HepG2 (cell line): Measurements from ENCODE around the gene NRBP1.

Source experiments
- PRPF4 ChIP-seq: fragments of 200-400 bp; formaldehyde crosslinking; IDR thresholded peaks from 2 replicates; pipeline ENCODE4 v1.6.1; 2016; ENCODE audit warnings: low read length, low read depth; ENCODE audit not compliant: poor library complexity, severe bottlenecking
- TF ChIP-seq, protein P1 (sequence below): sonication (generic); formaldehyde crosslinking; IDR thresholded peaks from 2 replicates; pipeline ENCODE4 v1.8.1; 2023; ENCODE audit warnings: missing genetic modification reagents, inconsistent platforms, borderline replicate concordance
- TF ChIP-seq, protein P2 (sequence below): sonication (generic); formaldehyde crosslinking; IDR thresholded peaks from 2 replicates; pipeline ENCODE4 v1.5.1; 2020; ENCODE audit warnings: mild to moderate bottlenecking, moderate library complexity, missing genetic modification reagents
- TF ChIP-seq, protein P3 (sequence below): sonication (generic); formaldehyde crosslinking; IDR thresholded peaks from 2 replicates; pipeline ENCODE4 v1.4.0; 2020; ENCODE audit warnings: missing genetic modification reagents, low read depth, mild to moderate bottlenecking, borderline replicate concordance

- TF ChIP-seq, protein P1, sequence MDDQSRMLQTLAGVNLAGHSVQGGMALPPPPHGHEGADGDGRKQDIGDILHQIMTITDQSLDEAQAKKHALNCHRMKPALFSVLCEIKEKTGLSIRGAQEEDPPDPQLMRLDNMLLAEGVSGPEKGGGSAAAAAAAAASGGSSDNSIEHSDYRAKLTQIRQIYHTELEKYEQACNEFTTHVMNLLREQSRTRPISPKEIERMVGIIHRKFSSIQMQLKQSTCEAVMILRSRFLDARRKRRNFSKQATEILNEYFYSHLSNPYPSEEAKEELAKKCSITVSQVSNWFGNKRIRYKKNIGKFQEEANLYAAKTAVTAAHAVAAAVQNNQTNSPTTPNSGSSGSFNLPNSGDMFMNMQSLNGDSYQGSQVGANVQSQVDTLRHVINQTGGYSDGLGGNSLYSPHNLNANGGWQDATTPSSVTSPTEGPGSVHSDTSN (CRISPR knock-in tag) = no peak
- no peak for TF ChIP-seq PRPF4
- TF ChIP-seq, protein P2, sequence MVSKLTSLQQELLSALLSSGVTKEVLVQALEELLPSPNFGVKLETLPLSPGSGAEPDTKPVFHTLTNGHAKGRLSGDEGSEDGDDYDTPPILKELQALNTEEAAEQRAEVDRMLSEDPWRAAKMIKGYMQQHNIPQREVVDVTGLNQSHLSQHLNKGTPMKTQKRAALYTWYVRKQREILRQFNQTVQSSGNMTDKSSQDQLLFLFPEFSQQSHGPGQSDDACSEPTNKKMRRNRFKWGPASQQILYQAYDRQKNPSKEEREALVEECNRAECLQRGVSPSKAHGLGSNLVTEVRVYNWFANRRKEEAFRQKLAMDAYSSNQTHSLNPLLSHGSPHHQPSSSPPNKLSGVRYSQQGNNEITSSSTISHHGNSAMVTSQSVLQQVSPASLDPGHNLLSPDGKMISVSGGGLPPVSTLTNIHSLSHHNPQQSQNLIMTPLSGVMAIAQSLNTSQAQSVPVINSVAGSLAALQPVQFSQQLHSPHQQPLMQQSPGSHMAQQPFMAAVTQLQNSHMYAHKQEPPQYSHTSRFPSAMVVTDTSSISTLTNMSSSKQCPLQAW = no peak
- TF ChIP-seq, protein P3, sequence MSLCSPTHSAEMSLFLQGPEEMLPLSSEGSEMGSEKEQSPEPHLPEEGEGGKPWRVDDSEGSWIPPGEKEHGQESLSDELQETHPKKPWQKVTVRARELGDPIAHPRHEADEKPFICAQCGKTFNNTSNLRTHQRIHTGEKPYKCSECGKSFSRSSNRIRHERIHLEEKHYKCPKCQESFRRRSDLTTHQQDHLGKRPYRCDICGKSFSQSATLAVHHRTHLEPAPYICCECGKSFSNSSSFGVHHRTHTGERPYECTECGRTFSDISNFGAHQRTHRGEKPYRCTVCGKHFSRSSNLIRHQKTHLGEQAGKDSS = no peak
Observed at GRCh38 chr2:27408601-27409320, 19.7 kb upstream of the NRBP1 start.
